NB4 (cell line): ENCODE data around the gene DCTPP1.

Source experiments
- DNase-seq: peaks from one replicate; pipeline ENCODE4 v3.0.0; 2010; ENCODE audit warnings: low read depth
- H3K4me3 ChIP-seq: one replicate; pipeline ENCODE4 v1.5.1; 2011; ENCODE audit warnings: mild to moderate bottlenecking, low read depth, low read length, moderate library complexity
- CTCF ChIP-seq: IDR thresholded peaks from one replicate; pipeline ENCODE4 v1.5.1; 2012; ENCODE audit warnings: low read depth, low read length
- MAX ChIP-seq: IDR thresholded peaks from 2 replicates; pipeline ENCODE4 v1.6.1; 2011; ENCODE audit warnings: low read depth, low read length
- MYC ChIP-seq: IDR thresholded peaks from 2 replicates; pipeline ENCODE4 v1.6.1; 2011; ENCODE audit warnings: low read depth, low read length
- POLR2A ChIP-seq: IDR thresholded peaks from 2 replicates; pipeline ENCODE4 v1.6.1; 2011; ENCODE audit warnings: mild to moderate bottlenecking; ENCODE audit not compliant: insufficient read length; ENCODE audit errors: extremely low read depth

The DCTPP1 gene

DNA sequence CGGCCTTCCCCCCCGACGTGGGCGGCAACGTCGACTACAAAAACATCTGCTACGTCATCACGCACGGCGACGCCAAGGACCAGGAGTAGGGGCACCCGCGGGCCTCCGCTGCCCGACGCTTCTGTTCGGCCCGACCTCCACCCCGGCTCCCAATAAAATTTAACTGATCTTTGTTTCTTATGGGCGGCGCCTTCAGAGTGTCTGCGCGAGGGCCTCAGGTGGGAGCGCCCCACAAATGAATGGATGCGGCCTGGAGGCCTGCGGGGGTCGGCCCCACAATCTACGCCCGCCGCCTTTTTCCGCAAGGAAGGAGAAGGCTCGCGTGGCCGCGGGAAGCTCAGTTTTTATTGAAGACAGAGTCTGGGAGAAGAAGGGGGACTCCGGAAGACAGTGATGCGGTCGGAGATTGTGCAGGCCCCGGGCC lies 52.0 kb downstream of the DCTPP1 start:
- peak; percentile 97 for DNase-seq

GRCh38 chr16:30377050-30377811 lies 52.6 kb downstream of the DCTPP1 start:
- 0 out of 2 replicates have a peak, but pooled peaks have one; percentile 87 for TF ChIP-seq MAX
- no peak for TF ChIP-seq POLR2A
- TF ChIP-seq MYC, result peak; percentile 77; the same call in 1 of the 2 replicates
- TF ChIP-seq CTCF, result no peak
- peak overlapping the region; percentile 55 for H3K4me3 ChIP-seq
- no peak for DNase-seq

More for the DNA sequence above, 52.0 kb downstream of the DCTPP1 start:
- peak overlapping the region; percentile 55 for H3K4me3 ChIP-seq
- TF ChIP-seq MYC (peak; percentile 15; the same call in 1 of the 2 replicates), MAX (no peak; the same call in 1 of the 2 replicates), POLR2A (peak; percentile 69)

GRCh38 chr16:30376461-30376902 lies 53.3 kb downstream of the DCTPP1 start:
- no peak for DNase-seq
- TF ChIP-seq POLR2A (no peak), MAX (no peak), MYC (no peak), CTCF (no peak)
- H3K4me3 ChIP-seq, result no peak overlapping the region

GRCh38 chr16:30375864-30376263 lies 54.0 kb downstream of the DCTPP1 start:
- no peak overlapping the region for H3K4me3 ChIP-seq
- TF ChIP-seq MAX, result no peak
- no peak for TF ChIP-seq CTCF
- TF ChIP-seq MYC, result no peak
- TF ChIP-seq POLR2A, result no peak
- DNase-seq, result no peak

- TF ChIP-seq CTCF (no peak), MAX (no peak), POLR2A (no peak), MYC (no peak)
- no peak within 1 kb of the TSS for H3K4me3 ChIP-seq
- no peak for DNase-seq
Measured at GRCh38 chr16:30374538-30374937, 55.3 kb downstream of the DCTPP1 start, which contains the start of gene MYL11. MYL11 (plus strand) TSS chr16:30374802; CDS start chr16:30374858, 56 bp downstream.
